Stimulated activated CD8-positive, alpha-beta memory T cell treated with anti-CD3 and anti-CD28 coated beads, Interleukin-7, amount 100 ng/mL, for 48 hours (primary cell): ENCODE data around the gene FBXL22.

Experiments
- DNase-seq, 2 donors: peaks; one replicate each; pipeline ENCODE4 v3.0.0-alpha.2; 2020; ENCODE audit warnings: low read depth in 1 of 2; ENCODE audit errors: extremely low read depth in 1 of 2

Gene FBXL22

GRCh38 chr15:63593705-63594671 lies 3.2 kb upstream of the FBXL22 start:
- peak in 1 of 2 donors; percentile 70 for DNase-seq

GRCh38 chr15:63595065-63595464 lies 2.1 kb upstream of the FBXL22 start:
- no peak for DNase-seq

- no peak for DNase-seq
These were observed 1.5 kb upstream of the FBXL22 start for GRCh38 chr15:63595688-63596087.

- no peak for DNase-seq
These were observed 530 bp upstream of the FBXL22 start for GRCh38 chr15:63596676-63597037.

- DNase-seq: no peak
These were observed 634 bp downstream of the FBXL22 start for GRCh38 chr15:63597821-63598220.

- no peak for DNase-seq
These were observed 1.6 kb downstream of the FBXL22 start for GRCh38 chr15:63598473-63599400.

- DNase-seq: no peak
These were observed 2.3 kb downstream of the FBXL22 start for GRCh38 chr15:63599401-63600000.

GRCh38 chr15:63600001-63600615 lies 2.9 kb downstream of the FBXL22 start:
- DNase-seq: no peak

- DNase-seq: peak; percentile 84
These were observed 3.4 kb downstream of the FBXL22 start for GRCh38 chr15:63600616-63601025.

GRCh38 chr15:63601026-63601703 lies 4.0 kb downstream of the FBXL22 start:
- DNase-seq: no peak

GRCh38 chr15:63601704-63602185 lies 4.6 kb downstream of the FBXL22 start:
- DNase-seq: no peak

- no peak for DNase-seq
These were observed 5.4 kb downstream of the FBXL22 start for GRCh38 chr15:63602595-63602994.

GRCh38 chr15:63603516-63603915 lies 6.3 kb downstream of the FBXL22 start:
- no peak for DNase-seq

- DNase-seq: no peak
These were observed 7.1 kb downstream of the FBXL22 start for GRCh38 chr15:63604281-63604680.

GRCh38 chr15:63605036-63605435 lies 7.8 kb downstream of the FBXL22 start:
- no peak for DNase-seq

- peak in 1 of 2 donors; percentile 59 for DNase-seq
These were observed 8.6 kb downstream of the FBXL22 start for GRCh38 chr15:63605816-63606215.

GRCh38 chr15:63606308-63606707 lies 9.1 kb downstream of the FBXL22 start:
- no peak for DNase-seq

- no peak for DNase-seq
These were observed 11.8 kb downstream of the FBXL22 start for GRCh38 chr15:63608989-63609388.

GRCh38 chr15:63609448-63609847 lies 12.3 kb downstream of the FBXL22 start:
- no peak for DNase-seq
